ENCODE measurements around the gene USP4.
"Not testable (repeated sequence)": the region's sequence is repeated elsewhere in the genome, so short reads cannot be mapped to it uniquely, and the experiment has no call there.

USP4 gene, protein sequence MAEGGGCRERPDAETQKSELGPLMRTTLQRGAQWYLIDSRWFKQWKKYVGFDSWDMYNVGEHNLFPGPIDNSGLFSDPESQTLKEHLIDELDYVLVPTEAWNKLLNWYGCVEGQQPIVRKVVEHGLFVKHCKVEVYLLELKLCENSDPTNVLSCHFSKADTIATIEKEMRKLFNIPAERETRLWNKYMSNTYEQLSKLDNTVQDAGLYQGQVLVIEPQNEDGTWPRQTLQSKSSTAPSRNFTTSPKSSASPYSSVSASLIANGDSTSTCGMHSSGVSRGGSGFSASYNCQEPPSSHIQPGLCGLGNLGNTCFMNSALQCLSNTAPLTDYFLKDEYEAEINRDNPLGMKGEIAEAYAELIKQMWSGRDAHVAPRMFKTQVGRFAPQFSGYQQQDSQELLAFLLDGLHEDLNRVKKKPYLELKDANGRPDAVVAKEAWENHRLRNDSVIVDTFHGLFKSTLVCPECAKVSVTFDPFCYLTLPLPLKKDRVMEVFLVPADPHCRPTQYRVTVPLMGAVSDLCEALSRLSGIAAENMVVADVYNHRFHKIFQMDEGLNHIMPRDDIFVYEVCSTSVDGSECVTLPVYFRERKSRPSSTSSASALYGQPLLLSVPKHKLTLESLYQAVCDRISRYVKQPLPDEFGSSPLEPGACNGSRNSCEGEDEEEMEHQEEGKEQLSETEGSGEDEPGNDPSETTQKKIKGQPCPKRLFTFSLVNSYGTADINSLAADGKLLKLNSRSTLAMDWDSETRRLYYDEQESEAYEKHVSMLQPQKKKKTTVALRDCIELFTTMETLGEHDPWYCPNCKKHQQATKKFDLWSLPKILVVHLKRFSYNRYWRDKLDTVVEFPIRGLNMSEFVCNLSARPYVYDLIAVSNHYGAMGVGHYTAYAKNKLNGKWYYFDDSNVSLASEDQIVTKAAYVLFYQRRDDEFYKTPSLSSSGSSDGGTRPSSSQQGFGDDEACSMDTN

DNA sequence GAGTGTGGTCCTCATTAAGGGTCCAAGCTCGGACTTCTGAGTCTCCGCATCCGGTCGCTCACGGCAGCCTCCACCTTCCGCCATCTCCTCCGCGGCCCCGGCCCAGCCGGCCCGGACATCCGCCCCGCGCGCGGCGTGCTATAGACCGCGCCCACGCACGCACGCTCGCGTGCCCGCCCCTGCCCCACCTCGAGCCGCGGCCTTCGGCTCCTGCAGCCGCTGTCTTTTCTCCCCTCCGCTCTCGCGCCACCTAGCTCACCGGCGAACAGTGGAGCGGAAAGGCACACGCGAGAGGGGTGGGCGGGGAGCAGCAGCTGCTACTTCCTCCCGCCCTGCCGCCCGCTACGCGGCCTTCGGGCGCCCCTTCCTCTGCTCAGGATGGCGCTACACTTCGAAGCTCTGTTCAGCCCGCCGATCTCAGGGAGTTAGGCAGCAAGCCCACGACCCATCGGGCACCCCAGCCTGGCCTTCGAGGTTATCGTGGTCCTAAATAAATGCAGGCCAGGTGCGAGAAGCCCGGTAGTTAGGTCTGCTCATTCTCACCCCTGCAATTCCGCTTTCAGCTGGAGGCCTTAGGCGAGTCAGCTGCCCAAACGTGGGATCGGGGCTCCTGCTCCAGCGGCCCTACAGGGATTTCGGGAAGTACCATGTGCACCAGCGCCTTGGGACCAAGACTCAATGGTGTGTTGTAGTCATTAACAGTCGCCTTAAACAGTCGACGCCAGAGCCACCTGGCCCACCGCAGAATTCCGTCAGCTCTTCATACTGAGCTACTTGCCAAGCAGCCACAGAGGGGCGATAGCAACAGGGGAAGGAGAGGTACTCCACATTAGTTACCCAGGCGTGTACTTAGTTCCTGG lies at the start of gene USP4:
TSS of gene USP4 (minus strand) at position 113 of the 860 bp plus-strand sequence. CDS start at position 84, 29 bp downstream.
- DNase-seq (ENCODE audit: low spot score) = peak; percentile 86

DNA sequence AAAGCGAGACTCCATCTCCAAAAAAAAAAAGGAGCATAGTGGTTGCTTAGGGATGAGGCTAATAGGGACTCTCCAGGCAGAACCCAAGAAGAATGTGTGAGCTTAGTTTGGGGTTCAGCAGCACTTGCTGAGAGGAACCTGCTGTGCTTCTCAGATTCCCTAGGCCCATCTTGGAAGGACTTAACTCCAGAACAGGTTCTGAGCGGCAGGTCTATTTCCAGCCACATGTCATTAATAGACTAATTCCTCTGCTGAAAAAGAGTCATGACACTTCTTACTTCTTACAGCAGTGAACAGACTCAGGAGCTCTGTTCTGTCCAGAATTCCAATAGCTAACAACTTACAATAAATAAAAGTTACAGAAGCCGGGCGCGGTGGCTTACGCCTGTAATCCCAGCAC lies 49.4 kb upstream of the USP4 start:
- no peak for DNase-seq (ENCODE audit: low spot score)

DNA sequence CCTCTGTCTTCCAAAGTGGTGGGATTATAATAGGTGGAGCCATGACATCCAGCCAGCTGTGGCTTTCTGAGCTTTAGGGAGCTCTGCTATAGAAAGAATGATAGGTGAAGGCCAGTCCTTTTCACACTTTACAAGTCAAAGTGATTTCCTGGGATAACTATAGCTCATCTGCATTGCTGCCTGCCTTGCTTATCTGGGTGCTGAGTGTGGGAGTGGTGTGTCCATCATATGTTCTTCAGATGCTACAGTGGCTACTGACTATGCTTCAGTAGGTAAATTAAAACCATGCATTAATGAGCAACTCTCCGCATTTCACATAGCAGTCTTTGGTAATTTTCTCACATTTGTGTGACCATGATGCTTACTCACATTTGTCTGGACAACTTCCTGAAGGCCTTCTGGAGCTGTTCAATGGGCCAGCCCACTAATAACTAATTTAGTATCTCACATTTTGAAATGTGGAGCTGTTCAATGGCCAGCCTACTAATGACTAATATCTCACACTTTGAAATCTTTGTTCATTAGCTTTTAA lies 48.5 kb upstream of the USP4 start:
- no peak for DNase-seq (ENCODE audit: low spot score)

DNA sequence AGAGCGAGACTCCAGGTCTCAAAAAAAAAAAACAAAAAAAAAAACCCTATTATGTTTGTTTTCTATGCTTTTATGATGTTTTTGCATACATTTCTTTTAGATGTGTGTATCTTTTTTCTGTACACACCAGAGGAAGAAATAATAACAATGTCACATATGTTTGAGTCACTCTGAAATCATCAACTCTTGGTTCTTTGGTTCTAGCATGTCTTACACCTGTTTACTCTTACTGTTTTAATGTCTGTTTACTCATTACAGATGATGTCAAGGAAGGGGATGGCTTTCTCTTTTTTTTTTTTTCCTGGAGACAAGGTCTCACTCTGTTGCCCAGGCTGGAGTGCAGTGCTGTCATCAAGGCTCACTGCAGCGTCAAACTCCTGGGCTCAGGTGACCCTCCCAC lies 47.9 kb upstream of the USP4 start:
- no peak for DNase-seq (ENCODE audit: low spot score)

DNA sequence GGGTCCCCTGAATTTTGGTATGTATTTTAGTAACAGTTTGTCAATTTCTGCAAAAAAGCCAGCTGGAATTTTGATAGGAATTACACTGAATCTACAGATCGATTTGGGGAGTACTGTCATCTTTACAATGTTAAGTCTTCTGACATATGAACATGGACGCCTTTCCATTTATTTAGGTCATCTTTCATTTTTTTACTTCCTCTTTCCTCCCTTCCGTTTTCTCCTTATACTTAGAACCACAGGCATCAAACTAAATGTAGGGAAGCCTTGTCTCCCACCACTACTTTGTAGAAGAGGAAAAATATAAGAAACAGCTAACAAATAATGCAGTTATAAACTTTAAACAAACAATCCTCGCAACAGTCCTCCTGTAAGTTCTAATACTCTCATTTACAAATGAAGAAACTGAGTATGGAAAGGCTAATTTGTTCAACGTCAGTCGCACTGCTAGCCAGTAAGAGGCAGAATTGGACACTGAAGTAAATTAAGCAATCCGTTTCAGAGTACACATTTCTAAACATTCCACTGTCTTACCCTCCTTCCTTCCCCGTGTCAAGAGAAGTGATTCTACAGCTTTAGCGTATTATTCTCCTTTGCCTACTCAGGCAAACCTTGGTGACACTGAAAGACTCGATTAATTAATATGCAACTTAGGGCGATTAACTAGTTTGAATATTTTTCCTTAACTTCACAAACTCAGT lies 46.4 kb upstream of the USP4 start:
- no peak for DNase-seq (ENCODE audit: low spot score)

DNA sequence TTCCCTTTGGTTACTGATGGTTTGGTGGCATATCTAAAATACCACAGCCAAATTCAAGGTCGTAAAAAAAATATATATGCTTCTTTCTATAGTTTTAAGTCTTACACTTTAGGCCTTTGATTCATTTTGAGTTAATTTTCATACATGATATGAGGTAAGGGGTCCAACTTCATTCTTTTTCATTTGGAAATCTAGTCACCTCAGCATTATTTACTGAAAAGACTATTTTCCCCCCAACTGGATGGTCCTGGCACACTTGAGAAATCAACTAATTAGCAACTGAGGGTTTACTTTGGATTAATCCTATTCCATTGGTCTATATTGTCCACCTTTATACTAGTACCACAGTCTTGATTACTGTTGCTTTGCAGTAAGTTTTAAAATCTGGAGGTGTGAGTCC lies 45.8 kb upstream of the USP4 start:
- DNase-seq (ENCODE audit: low spot score) = no peak

DNA sequence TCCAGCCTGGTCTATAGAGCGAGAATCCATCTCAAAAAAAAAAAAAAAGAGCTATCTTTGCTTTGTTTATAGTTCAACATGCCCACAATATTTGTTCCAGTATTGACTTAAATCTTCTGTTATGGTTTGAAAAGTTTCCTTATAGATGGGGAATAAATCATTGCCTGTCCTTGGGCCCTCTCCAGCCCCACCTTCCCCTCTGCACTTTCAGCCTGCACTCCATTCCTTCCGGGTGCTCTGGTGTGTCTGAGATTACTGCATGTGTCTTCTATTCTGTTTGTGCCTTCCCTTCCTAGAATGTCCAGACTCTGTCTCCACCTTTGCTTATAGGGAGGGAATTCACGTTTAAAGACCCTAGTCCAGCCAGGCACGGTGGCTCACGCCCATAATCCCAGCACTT lies 43.5 kb upstream of the USP4 start:
- no peak for DNase-seq (ENCODE audit: low spot score)

DNA sequence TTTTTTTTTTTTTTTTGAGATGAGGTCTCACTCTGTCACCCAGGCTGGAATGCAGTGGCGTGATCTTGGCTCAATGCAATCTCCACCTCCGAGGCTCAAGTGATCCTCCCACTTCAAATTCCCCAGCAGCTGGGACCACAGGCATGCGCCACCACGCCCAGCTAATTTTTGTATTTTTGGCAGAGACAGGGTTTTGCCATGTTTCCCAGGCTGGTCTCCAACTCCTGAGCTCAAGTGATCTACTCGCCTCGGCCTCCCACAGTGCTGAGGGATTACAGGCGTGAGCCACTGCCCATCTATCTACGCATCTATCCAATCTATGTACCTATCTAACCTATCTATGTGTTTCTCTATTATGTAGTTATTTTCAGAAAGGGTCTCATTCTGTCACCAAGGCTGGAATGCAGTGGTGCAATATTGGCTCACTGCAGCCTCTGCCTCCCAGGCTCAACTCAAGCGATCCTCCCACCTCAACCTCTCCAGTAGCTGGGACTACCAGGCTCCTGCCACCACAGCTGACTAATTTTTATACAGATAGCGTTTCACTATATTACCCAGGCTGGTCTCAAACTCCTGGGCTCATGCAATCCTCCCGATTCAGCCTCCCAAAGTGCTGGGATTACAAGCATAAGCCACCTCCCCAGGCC lies 38.5 kb upstream of the USP4 start:
- DNase-seq (ENCODE audit: low spot score) = no peak

DNA sequence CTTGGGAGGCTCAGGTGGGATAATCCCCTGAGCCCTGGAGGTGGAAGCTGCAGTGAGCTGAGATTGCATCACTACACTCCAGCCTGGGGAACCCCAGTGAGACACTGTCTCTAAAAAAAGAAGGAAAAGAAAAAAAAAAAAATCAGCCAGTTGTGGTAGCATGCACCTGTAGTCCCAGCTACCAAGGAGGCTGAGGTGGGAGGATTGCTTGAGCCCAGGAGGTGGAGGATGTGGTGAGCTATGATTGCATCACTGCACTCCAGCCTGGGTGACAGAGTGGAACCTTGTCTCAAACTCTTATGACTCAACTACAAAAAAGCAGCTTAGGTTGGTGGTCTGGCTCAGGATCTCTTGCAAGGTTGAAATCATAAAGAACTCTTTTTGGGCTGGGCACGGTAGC lies 37.6 kb upstream of the USP4 start:
- no peak for DNase-seq (ENCODE audit: low spot score)

DNA sequence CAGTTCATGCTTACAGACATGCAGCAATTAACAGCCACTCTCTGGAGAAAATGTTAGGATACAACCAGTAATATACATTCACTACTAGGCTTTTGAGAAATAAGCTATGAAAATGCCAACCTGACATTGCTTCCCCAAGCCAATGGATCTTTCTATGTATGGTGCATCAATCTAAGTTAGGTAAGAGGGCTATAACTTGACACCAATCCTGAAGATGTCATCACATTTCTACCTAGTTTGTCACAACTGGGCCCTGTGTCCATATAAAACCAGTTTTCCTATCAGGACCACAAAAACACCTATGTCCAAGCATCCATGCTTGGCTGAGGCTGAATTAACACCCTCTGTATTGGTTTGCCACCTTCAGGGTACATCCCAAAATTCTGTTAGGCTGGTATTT lies 32.1 kb upstream of the USP4 start:
- no peak for DNase-seq (ENCODE audit: low spot score)

DNA sequence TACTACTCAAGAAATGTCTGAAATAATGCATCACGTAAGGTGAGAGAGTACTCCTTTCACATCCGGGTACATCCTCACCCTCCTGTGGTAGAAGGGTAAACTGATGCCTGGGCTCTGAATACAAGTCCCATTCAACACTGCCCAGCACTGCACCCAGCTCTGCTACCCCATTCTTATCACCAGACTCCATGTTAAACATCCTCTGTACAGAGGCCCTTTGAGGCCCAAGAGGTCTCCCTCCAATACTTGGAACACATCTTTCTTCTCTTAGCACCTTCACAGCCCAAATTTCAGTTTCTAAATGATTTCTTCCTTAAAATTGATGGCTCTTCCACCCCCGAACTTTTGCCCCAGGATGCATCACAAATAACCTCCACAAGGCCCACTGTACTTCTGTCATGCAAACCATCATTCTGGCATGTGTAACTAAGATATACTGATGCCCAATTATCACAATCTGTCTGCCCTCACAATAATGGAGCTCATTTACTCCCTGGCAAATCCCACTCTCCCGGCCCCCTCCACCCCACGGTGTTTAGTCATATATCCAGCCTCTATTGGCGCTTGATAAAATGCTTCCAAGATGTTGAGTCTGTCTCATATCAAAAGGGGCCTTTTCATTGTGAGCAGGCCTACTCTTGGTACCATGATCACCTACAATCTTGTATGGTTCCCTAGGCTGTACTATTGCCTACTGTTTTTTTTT lies 30.9 kb upstream of the USP4 start:
- DNase-seq (ENCODE audit: low spot score) = no peak

DNA sequence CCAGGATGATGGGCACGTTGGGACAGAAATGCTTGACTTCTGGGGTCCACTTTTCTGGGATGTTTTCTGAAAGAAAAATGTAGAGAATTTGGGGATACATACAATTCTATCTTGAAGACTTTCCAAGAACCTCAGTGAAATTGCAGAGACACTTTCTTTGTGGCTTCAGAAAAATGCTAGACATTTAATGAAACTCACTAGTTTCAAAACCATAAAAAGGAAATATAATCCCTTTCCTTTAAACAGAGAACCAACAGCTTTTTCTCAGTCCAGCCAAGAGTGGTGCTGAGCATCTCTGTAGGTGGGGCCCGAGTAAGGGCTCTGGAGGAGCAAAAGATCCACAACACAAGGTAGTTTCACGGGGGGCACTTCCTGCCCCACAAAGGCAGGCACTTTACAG lies 22.7 kb upstream of the USP4 start:
- no peak for DNase-seq (ENCODE audit: low spot score)

DNA sequence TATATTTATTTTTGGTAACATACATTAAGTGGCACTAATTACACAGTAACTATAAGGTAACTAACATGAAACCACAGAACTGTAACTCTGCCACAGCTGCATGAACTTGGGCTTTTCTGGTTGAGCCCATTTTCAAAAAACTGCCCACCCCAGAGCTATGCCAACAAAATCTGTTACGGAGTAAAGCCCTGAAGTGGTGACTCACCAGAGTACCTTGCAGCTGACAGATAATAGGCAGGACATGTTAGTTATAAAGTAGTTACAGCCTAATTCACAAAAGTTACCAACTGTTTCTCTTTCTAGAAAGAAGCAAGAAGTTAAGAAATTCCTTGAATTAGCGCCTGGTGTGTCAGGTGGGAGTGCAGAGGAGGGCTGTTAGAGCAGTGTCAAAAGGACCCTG lies 19.8 kb upstream of the USP4 start:
- DNase-seq (ENCODE audit: low spot score) = no peak

DNA sequence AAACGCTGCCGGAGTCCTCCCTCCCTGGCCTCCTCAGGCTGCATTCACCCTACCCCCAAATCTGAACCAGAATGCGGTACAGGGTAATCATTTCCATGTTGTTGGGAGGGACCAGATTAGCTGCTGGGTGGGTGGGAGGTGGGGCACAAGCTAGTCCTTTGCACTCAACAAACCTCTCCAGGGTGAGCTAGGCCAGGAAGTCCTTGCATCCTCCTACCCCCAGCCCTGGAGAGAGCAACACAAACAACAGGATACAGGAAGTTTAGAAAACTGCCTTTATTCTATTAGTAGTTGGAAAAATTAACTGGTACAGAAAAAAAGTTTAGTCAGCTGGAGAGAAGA lies 19.0 kb upstream of the USP4 start:
- DNase-seq (ENCODE audit: low spot score) = peak; percentile 31

DNA sequence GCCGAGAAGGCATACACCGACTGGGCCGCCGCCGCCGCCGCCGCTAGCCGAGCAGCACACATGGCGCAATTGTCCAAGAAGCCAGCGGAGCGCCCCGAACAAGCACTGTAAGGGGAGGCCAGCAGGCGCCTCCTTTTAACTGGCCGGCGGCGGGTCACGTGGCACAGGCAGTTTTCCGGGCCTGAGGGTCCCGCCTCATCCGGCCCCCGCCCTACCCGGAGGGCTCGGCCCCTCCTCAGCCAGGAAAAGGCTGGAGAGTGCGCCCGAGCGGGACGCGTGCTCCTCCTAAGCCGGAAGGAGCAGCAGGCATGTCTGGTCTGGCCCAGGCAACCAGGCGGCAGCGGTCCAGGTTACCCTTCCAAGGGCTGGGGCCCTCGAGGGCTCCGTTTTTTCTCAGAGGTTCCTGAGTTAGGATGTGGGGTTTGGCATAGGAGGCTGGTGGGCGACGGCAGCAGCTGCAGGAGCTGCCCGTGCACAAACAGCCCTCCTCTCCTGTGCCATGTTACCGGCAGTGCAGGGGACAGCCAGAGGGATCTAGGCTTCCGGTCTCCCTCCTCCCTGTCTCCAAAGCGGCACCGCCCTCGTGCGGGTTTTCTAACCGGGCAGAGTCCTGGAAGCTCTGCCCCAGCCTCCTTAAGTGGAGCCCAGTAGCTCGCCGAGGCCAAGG lies 18.5 kb upstream of the USP4 start, which contains the start of gene GPX1:
TSS of gene GPX1 (minus strand) at position 137 of the 667 bp plus-strand sequence. CDS start at position 62, 75 bp downstream.
- DNase-seq (ENCODE audit: low spot score) = peak; percentile 90

DNA sequence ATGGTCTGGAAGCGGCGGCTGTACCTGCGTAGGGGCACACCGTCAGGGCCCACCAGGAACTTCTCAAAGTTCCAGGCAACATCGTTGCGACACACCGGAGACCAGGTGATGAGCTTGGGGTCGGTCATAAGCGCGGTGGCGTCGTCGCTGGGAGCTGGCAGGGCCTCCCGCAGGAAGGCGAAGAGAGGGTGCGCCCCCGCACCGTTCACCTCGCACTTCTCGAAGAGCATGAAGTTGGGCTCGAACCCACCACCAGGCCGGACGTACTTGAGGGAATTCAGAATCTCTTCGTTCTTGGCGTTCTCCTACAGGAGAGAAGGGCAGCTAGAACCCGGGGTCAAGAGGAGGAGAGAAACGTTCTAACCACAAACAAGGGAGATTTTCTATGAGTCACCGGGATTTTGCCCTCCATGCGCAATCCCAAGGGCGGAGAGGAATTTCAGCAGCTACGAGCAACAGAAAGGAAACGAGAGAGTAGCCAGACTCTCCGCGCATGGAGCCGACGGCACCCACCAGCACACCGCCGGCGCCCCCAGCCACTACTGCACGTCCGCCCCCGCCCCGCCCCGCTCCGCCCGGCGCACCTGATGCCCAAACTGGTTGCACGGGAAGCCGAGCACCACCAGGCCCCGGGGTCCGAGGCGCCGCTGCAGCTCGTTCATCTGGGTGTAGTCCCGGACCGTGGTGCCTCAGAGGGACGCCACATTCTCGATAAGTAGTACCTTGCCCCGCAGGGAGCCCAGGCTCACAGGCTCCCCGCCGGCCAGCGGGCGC lies 17.8 kb upstream of the USP4 start:
- DNase-seq (ENCODE audit: low spot score) = not testable (repeated sequence)

DNA sequence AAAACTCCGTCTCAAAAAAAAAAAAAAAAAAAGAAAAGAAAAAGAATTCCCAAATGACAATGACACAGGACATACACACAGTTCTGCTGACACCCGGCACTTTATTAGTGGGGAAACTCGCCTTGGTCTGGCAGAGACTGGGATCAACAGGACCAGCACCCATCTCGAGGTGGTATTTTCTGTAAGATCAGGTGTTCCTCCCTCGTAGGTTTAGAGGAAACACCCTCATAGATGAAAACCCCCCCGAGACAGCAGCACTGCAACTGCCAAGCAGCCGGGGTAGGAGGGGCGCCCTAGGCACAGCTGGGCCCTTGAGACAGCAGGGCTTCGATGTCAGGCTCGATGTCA lies 17.2 kb upstream of the USP4 start:
- DNase-seq (ENCODE audit: low spot score) = not testable (repeated sequence)

DNA sequence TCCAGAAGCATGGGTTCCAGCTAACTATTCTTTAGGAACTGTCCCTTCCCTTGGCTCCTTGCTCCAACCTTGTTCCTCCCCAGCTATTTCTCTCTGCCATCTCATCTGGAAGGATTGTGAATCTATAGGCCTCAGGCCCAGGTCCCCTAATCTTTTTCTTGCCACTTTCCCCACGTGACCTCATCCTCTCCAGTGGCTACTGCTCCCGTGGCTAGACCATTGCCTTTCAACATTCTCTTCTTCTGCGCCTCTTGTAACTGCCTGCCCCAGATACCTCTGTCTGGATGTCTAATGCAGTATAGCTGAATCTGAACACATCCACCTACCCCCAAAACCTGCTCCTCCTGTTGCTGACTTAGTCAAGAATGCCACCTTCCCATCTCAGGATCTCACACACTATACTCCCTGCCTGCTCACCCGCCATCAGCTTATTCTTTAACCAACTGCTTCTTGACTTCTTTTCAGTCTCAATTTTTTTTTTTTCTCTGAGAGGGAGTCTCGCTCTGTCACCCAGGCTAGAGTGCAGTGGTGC lies 13.1 kb upstream of the USP4 start:
- DNase-seq (ENCODE audit: low spot score) = no peak

DNA sequence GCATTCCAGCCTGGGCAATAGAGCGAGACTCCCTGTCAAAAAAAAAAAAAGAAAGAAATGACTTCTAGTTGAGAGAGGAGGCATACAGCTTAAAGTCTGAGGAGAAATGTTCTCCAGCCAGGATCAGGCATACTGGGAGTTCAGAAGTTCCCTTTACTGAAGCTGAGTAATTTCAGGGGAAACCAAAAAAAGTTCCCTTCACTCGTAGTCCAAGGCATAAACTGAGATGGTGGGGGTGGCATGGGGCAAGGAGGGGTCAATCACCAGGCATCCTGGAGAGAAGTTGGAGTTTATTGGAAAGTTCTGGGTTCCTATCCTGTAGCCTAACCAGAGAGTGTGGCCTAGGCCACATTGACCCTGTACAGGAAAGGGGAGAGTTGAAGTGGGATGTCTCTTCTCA lies 12.4 kb upstream of the USP4 start:
- DNase-seq (ENCODE audit: low spot score) = no peak

Measured in HuH-7 (cell line).